Right lobe of liver (tissue), 6 donors: ENCODE data around the gene WNK1. TPM values are rescaled to one million over a fixed set of nuclear protein-coding genes. Genes with fewer than 3 reads are reported as not detected.

ENCODE experiments used
- ATAC-seq, 4 donors: fragments of 200-7000 bp; cut with Tn5 transposase; one replicate each; pipeline ENCODE4 v1.9.1; 2020; ENCODE audit warnings: mild to moderate bottlenecking in 4 of 4, moderate library complexity in 4 of 4
- DNase-seq, 3 donors: peaks; one replicate each; pipeline ENCODE4 v3.0.0-alpha.2; 2020
- H3K27ac ChIP-seq, 3 donors: fragments of 200-600 bp; one replicate each; pipeline ENCODE4 v1.8.0; 2022
- H3K27me3 ChIP-seq, 2 donors: fragments of 200-600 bp; one replicate each; pipeline ENCODE4 v1.8.0; 2022
- H3K36me3 ChIP-seq, 4 donors: fragments of 200-600 bp; sonication (generic) in 1 of 4; one replicate each; pipeline versions ENCODE4 v1.5.1 to v1.8.0; 2017 to 2022; ENCODE audit warnings: control low read depth in 1 of 4
- H3K4me1 ChIP-seq, 4 donors: fragments of 200-600 bp; sonication (generic) in 1 of 4; one replicate each; pipeline versions ENCODE4 v1.5.1 to v1.8.0; 2017 to 2022; ENCODE audit warnings: control low read depth in 1 of 4
- H3K4me3 ChIP-seq, 3 donors: fragments of 200-600 bp; one replicate each; pipeline ENCODE4 v1.8.0; 2022
- H3K9me3 ChIP-seq, 4 donors: fragments of 200-600 bp; sonication (generic) in 1 of 4; one replicate each; pipeline versions ENCODE4 v1.5.1 to v1.8.0; 2017 to 2022; ENCODE audit warnings: control low read depth in 1 of 4
- CTCF ChIP-seq, 4 donors: fragments of 200-600 bp in 3 of 4; fragments of 450-650 bp in 1 of 4; IDR thresholded peaks; one replicate each; pipeline versions ENCODE4 v1.5.1 to v1.8.0; 2016 to 2022; ENCODE audit warnings: antibody characterized with exemption in 4 of 4, mild to moderate bottlenecking in 2 of 4
- POLR2A ChIP-seq: fragments of 450-650 bp; IDR thresholded peaks from one replicate; pipeline ENCODE4 v1.6.1; 2017; ENCODE audit warnings: antibody characterized with exemption, mild to moderate bottlenecking
- WGBS: methylation state at CpG from one replicate; pipeline ENCODE4 v1.1.6; 2018; ENCODE audit warnings: low coverage, low lambda C conversion rate; ENCODE audit not compliant: insufficient coverage; ENCODE audit errors: missing lambda C conversion rate; 5-methylcytosine and 5-hydroxymethylcytosine counted together
- intact Hi-C, 2 donors: fragments of 100-400 bp; cut with DNase I; formaldehyde crosslinking; loops; one replicate each; pipeline versions ENCODE4 v1.11.2 to v1.14.1; 2022
- total RNA-seq, 6 experiments: library from RNA; depleted of rRNA in 2 of 6; stranded (reverse); fragments of >200 nt in 2 of 6; fragmentation: NEBNext Ultra II Directional in 3 of 6; extraction: Animal tissue kit (Norgen Biotek cat#: 25700) in 3 of 6; gene quantifications; one replicate each; pipeline versions ENCODE4 v1.1.0 to v1.2.4, GENCODE V29; 2016 to 2023
- donor health status: DM: no; HTN: yes; CAD: no.
- donor health status: DM: no; HTN: no; CAD: no.
- donor health status: DM: no; HTN: no; CAD: no.
- donor health status: DM: no; HTN: yes; CAD: no.
- donor health status: DM: no; HTN: yes; CAD: no.

Gene WNK1
- total RNA-seq, 6 experiments from 2014 or later, result 72.0 to 115 (median 93.1) TPM

GRCh38 chr12:805022-805632 is 52.7 kb downstream of the WNK1 start:
- TF ChIP-seq POLR2A (no peak), CTCF (IDR thresholded peaks at IDR 0.05) (no peak)
- Histone ChIP-seq H3K36me3 (no peaks in the 10 kb centered on the region), H3K9me3 (no peaks in the 10 kb centered on the region), H3K27ac (peak overlapping the region in 2 of 3 donors; percentile 42 to 75), H3K4me3 (no peak overlapping the region), H3K4me1 (peaks cover 0 to 36% (median 8%) of the 10 kb centered on the region in 4 donors), H3K27me3 (no peaks in the 10 kb centered on the region)
- ATAC-seq, result peak in 1 of 4 donors; percentile 19
- 65% methylated on average over 3 of the region's 3 CpGs for WGBS
- DNase-seq, result no peak
- intact Hi-C loops, result no loop called here

- DNase-seq (no peak), ATAC-seq (peak; percentile 64 to 78 (median 73))
- H3K4me1 ChIP-seq, result peaks cover 0 to 36% (median 8%) of the 10 kb centered on the region in 4 donors
- H3K9me3 ChIP-seq, result no peaks in the 10 kb centered on the region
- H3K36me3 ChIP-seq, result no peaks in the 10 kb centered on the region
- peak overlapping the region; percentile 11 to 75 (median 42) for H3K27ac ChIP-seq
- intact Hi-C loops, result no loop called here
- H3K27me3 ChIP-seq, result no peaks in the 10 kb centered on the region
- WGBS, result 54% methylated on average over 3 of the region's 3 CpGs
- H3K4me3 ChIP-seq, result no peak overlapping the region
- no peak for TF ChIP-seq CTCF (IDR thresholded peaks at IDR 0.05)
- no peak for TF ChIP-seq POLR2A
Measured at GRCh38 chr12:806200-806791, 53.9 kb downstream of the WNK1 start.

GRCh38 chr12:807041-807735 is 54.8 kb downstream of the WNK1 start:
- Histone ChIP-seq H3K4me1 (peaks cover 0 to 31% (median 8%) of the 10 kb centered on the region in 4 donors), H3K27ac (peak overlapping the region; percentile 11 to 75 (median 42)), H3K36me3 (no peaks in the 10 kb centered on the region), H3K27me3 (no peaks in the 10 kb centered on the region), H3K4me3 (no peak overlapping the region), H3K9me3 (no peaks in the 10 kb centered on the region)
- TF ChIP-seq CTCF (IDR thresholded peaks at IDR 0.05) (no peak), POLR2A (no peak)
- 91% methylated on average over 1 of the region's 2 CpGs for WGBS
- DNase-seq (no peak), ATAC-seq (peak in 2 of 4 donors; percentile 16 to 40)
- intact Hi-C loops, result no loop called here

GRCh38 chr12:810116-810515 is 57.7 kb downstream of the WNK1 start:
- peaks cover 0 to 16% (median 6%) of the 10 kb centered on the region in 4 donors for H3K4me1 ChIP-seq
- no peaks in the 10 kb centered on the region for H3K27me3 ChIP-seq
- DNase-seq (no peak), ATAC-seq (no peak)
- H3K4me3 ChIP-seq, result no peak overlapping the region
- H3K9me3 ChIP-seq, result no peaks in the 10 kb centered on the region
- H3K36me3 ChIP-seq, result no peaks in the 10 kb centered on the region
- intact Hi-C loops, result loop anchor here in 1 of 2 donors (5.0 to 10.0 kb wide), 2 partner anchors 163 to 245 kb away; no protein-coding TSS in a partner anchor
- no peak overlapping the region for H3K27ac ChIP-seq
- 78% methylated on average over 2 of the region's 4 CpGs for WGBS
- TF ChIP-seq POLR2A, result no peak
